Adrenal gland (tissue), 5 donors: ENCODE data around the gene SEC23B.

ENCODE experiments used
- POLR2A ChIP-seq, 2 donors: fragments of 450-650 bp; IDR thresholded peaks; one replicate each; pipeline ENCODE4 v1.6.1; 2017; ENCODE audit warnings: antibody characterized with exemption in 2 of 2, mild to moderate bottlenecking in 2 of 2, moderate library complexity in 1 of 2
- TF ChIP-seq, protein P1 (sequence below), 6 experiments: fragments of 450-650 bp in 4 of 6; fragments of 200-600 bp in 2 of 6; sonication (generic) in 1 of 6; IDR thresholded peaks; 1 replicate in 5 of 6; 2 replicates in 1 of 6; pipeline versions ENCODE4 v1.5.1 to v1.8.0; 2016 to 2021; ENCODE audit warnings: antibody characterized with exemption in 6 of 6, mild to moderate bottlenecking in 2 of 6, moderate library complexity in 1 of 6
- donor health status: DM: no; HTN: no; CAD: no.

GRCh38 chr20:18511571-18511970 is 3.8 kb downstream of the SEC23B start:
- TF ChIP-seq POLR2A (IDR thresholded peaks at IDR 0.05) = no peak
- TF ChIP-seq, protein P1, sequence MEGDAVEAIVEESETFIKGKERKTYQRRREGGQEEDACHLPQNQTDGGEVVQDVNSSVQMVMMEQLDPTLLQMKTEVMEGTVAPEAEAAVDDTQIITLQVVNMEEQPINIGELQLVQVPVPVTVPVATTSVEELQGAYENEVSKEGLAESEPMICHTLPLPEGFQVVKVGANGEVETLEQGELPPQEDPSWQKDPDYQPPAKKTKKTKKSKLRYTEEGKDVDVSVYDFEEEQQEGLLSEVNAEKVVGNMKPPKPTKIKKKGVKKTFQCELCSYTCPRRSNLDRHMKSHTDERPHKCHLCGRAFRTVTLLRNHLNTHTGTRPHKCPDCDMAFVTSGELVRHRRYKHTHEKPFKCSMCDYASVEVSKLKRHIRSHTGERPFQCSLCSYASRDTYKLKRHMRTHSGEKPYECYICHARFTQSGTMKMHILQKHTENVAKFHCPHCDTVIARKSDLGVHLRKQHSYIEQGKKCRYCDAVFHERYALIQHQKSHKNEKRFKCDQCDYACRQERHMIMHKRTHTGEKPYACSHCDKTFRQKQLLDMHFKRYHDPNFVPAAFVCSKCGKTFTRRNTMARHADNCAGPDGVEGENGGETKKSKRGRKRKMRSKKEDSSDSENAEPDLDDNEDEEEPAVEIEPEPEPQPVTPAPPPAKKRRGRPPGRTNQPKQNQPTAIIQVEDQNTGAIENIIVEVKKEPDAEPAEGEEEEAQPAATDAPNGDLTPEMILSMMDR (IDR thresholded peaks at IDR 0.05) = no peak
